ENCODE data around the gene AFMID. TPM values are rescaled to one million over a fixed set of nuclear protein-coding genes. Genes with fewer than 3 reads are reported as not detected.

AFMID gene
- total and polyA plus RNA-seq, 9 of the 15 experiments (the other 6 are each of a cell fraction or from before 2014, with no cell fraction given): 62.1 to 188 (median 74.4) TPM

DNA sequence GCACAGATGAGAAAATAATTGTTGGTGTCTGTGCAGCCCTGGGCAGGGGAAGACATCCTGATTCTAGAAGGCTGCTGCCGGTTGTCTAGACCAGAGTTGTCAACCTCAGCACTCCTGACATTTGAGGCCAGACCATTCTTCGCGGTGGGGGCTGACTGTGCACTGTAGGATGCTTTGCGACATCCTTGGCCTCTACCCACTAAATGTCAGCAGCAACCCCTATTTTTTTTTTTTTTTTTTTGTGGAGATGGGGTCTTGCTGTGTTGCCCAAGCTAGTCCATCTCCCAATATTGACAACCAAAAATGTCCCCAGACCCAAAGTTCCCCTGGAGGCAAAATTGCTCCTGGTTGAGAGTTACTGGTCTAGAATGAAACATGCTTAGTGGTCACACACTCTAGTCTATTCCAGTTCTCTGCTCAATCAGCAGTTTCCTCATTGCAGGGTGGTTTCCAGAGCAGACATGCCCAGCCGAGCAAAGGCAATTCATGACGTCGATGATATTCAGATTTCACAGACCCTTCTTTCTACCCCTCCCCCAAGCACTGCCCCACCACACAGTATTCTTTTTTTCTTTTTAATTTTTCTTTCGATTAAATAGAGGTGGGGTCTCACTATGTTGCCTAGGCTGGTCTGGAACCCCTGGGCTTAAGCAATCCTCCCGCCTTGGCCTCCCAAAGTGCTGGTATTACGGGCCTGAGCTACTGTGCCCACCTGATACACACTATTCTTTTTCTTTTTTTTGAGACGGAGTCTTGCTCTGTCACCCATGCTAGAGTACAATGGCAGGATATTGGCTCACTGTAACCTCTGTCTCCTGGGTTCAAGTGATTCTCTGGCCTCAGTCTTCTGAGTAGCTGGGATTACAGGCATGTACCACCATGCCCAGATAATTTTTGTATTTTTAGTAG is 32.0 kb upstream of the AFMID start (continued):
- TF ChIP-seq ZBTB40 (IDR thresholded peaks at IDR 0.05) (no peak), ZBTB40 (CRISPR knock-in tag; IDR thresholded peaks at IDR 0.05) (no peak), ZNF57 (CRISPR knock-in tag; IDR thresholded peaks at IDR 0.05) (no peak), NR4A1 (CRISPR knock-in tag; IDR thresholded peaks at IDR 0.05) (no peak), NR4A1 (tag; IDR thresholded peaks at IDR 0.05) (no peak), ATF7 (IDR thresholded peaks at IDR 0.05) (peak; percentile 32; the same call in 1 of the 2 replicates), BRD9 (IDR thresholded peaks at IDR 0.05; ENCODE audit: low read depth, partially characterized antibody) (no peak), ZNF197 (CRISPR knock-in tag; IDR thresholded peaks at IDR 0.05; ENCODE audit: low read depth) (no peak), FOXK2 (conservative IDR thresholded peaks at IDR 0.05 in 1 of 2, IDR thresholded peaks at IDR 0.05 in 1 of 2; ENCODE audit: low read depth in 2 of 2) (peak in 1 of 2 experiments; percentile 48; a peak in 1 of 4 replicates)
- TF ChIP-seq, protein P1, sequence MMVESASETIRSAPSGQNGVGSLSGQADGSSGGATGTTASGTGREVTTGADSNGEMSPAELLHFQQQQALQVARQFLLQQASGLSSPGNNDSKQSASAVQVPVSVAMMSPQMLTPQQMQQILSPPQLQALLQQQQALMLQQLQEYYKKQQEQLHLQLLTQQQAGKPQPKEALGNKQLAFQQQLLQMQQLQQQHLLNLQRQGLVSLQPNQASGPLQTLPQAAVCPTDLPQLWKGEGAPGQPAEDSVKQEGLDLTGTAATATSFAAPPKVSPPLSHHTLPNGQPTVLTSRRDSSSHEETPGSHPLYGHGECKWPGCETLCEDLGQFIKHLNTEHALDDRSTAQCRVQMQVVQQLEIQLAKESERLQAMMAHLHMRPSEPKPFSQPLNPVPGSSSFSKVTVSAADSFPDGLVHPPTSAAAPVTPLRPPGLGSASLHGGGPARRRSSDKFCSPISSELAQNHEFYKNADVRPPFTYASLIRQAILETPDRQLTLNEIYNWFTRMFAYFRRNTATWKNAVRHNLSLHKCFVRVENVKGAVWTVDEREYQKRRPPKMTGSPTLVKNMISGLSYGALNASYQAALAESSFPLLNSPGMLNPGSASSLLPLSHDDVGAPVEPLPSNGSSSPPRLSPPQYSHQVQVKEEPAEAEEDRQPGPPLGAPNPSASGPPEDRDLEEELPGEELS (CRISPR knock-in tag; IDR thresholded peaks at IDR 0.05; ENCODE audit: borderline replicate concordance): no peak
- TF ChIP-seq, protein P2, sequence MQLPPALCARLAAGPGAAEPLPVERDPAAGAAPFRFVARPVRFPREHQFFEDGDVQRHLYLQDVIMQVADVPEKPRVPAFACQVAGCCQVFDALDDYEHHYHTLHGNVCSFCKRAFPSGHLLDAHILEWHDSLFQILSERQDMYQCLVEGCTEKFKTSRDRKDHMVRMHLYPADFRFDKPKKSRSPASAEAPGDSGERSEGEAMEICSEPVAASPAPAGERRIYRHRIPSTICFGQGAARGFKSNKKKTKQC (CRISPR knock-in tag; IDR thresholded peaks at IDR 0.05): no peak
- TF ChIP-seq, protein P3, sequence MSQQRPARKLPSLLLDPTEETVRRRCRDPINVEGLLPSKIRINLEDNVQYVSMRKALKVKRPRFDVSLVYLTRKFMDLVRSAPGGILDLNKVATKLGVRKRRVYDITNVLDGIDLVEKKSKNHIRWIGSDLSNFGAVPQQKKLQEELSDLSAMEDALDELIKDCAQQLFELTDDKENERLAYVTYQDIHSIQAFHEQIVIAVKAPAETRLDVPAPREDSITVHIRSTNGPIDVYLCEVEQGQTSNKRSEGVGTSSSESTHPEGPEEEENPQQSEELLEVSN (IDR thresholded peaks at IDR 0.05; ENCODE audit: borderline replicate concordance in 1 of 2, extremely low read depth in 1 of 2, insufficient read depth in 1 of 2, insufficient read length in 1 of 2, low read depth in 1 of 2, low read length in 1 of 2, poor library complexity in 1 of 2, severe bottlenecking in 1 of 2): no peak
